HG03039 (cell line): ENCODE measurements around the gene TJP2.
A peak's percentile ranks its signal among the peaks of the same experiment; 100 is the strongest.
"Not testable (repeated sequence)": the region's sequence is repeated elsewhere in the genome, so short reads cannot be mapped to it uniquely, and the experiment has no call there.

Source experiments
- ATAC-seq: cut with Tn5 transposase; IDR thresholded peaks from one replicate; pipeline ENCODE4 v1.9.1; 2021; ENCODE audit warnings: mild to moderate bottlenecking, moderate library complexity; ENCODE audit not compliant: unreplicated experiment

Gene TJP2

GRCh38 chr9:69157751-69158466 lies 16.2 kb upstream of the TJP2 start:
- ATAC-seq = no peak

GRCh38 chr9:69158471-69158870 lies 15.6 kb upstream of the TJP2 start:
- no peak for ATAC-seq

- not testable (repeated sequence) for ATAC-seq
Measured at GRCh38 chr9:69164573-69164972, 9.5 kb upstream of the TJP2 start.

GRCh38 chr9:69165581-69165980 lies 8.5 kb upstream of the TJP2 start:
- ATAC-seq = no peak

GRCh38 chr9:69168709-69169217 lies 5.3 kb upstream of the TJP2 start:
- peak; percentile 63 for ATAC-seq

- ATAC-seq = no peak
Measured at GRCh38 chr9:69170231-69170630, 3.8 kb upstream of the TJP2 start.

- no peak for ATAC-seq
Measured at GRCh38 chr9:69171049-69171448, 3.0 kb upstream of the TJP2 start.

GRCh38 chr9:69171517-69171916 lies 2.6 kb upstream of the TJP2 start:
- ATAC-seq = no peak

GRCh38 chr9:69172895-69173294 lies 1.2 kb upstream of the TJP2 start:
- ATAC-seq = no peak

- no peak for ATAC-seq
Measured at GRCh38 chr9:69173497-69173890, 583 bp upstream of the TJP2 start.

- peak; percentile 53 for ATAC-seq
Measured at GRCh38 chr9:69174616-69175463, 763 bp downstream of the TJP2 start.

- ATAC-seq = peak; percentile 23
Measured at GRCh38 chr9:69175486-69175885, 1.4 kb downstream of the TJP2 start.

GRCh38 chr9:69176471-69177171 lies 2.5 kb downstream of the TJP2 start:
- no peak for ATAC-seq

- no peak for ATAC-seq
Measured at GRCh38 chr9:69178583-69179011, 4.5 kb downstream of the TJP2 start.

- ATAC-seq = no peak
Measured at GRCh38 chr9:69179037-69179436, 5.0 kb downstream of the TJP2 start.

- no peak for ATAC-seq
Measured at GRCh38 chr9:69180200-69180599, 6.1 kb downstream of the TJP2 start.

- ATAC-seq = no peak
Measured at GRCh38 chr9:69180670-69181069, 6.6 kb downstream of the TJP2 start.

- no peak for ATAC-seq
Measured at GRCh38 chr9:69181908-69182353, 7.9 kb downstream of the TJP2 start.

- no peak for ATAC-seq
Measured at GRCh38 chr9:69184266-69184665, 10.2 kb downstream of the TJP2 start.

GRCh38 chr9:69186841-69187611 lies 12.9 kb downstream of the TJP2 start:
- no peak for ATAC-seq

GRCh38 chr9:69188975-69189374 lies 14.9 kb downstream of the TJP2 start:
- ATAC-seq = no peak
